SU-DHL-6 (cell line): Measurements from ENCODE around the gene TSPAN17.

Experiments
- CTCF ChIP-seq: fragments of 200-600 bp; sonication (generic); IDR thresholded peaks from one replicate; pipeline ENCODE4 v1.5.1; 2017; ENCODE audit warnings: antibody characterized with exemption, mild to moderate bottlenecking, low read length, moderate library complexity; ENCODE audit not compliant: insufficient read depth, poor library complexity, severe bottlenecking
- EZH2phosphoT487 ChIP-seq: fragments of 200-600 bp; sonication (generic), shearing (Covaris generic); conservative IDR thresholded peaks from 2 replicates; pipeline ENCODE4 v1.6.1; 2018; ENCODE audit warnings: mild to moderate bottlenecking, antibody characterized with exemption, low read length, moderate library complexity, mixed read lengths

- TF ChIP-seq CTCF: no peak
- TF ChIP-seq EZH2phosphoT487: no peak
Observed at GRCh38 chr5:176619203-176619568, 28.1 kb upstream of the TSPAN17 start.
